ENCODE measurements around the gene GRIP1.

GRIP1 gene

GRCh38 chr12:66430106-66430505, 248.8 kb downstream of the GRIP1 start:
- no peak for DNase-seq (ENCODE audit: insufficient read length, low spot score)
- no peak for TF ChIP-seq SPI1 (IDR thresholded peaks at IDR 0.05; ENCODE audit: low read depth, low read length)
- TF ChIP-seq PAX5 (IDR thresholded peaks at IDR 0.05; ENCODE audit: insufficient read depth, low read length, severe bottlenecking) = no peak
- TF ChIP-seq POLR2A (IDR thresholded peaks at IDR 0.05; ENCODE audit: low read depth, low read length) = no peak
- no peak for TF ChIP-seq POLR2AphosphoS5 (IDR thresholded peaks at IDR 0.05; ENCODE audit: low read depth, low read length)
- no peak for TF ChIP-seq POU2F2 (IDR thresholded peaks at IDR 0.05; ENCODE audit: low read depth, low read length)
- no peak for TF ChIP-seq TAF1 (IDR thresholded peaks at IDR 0.05; ENCODE audit: low read depth, low read length)
- FAIRE-seq = no peak

DNA sequence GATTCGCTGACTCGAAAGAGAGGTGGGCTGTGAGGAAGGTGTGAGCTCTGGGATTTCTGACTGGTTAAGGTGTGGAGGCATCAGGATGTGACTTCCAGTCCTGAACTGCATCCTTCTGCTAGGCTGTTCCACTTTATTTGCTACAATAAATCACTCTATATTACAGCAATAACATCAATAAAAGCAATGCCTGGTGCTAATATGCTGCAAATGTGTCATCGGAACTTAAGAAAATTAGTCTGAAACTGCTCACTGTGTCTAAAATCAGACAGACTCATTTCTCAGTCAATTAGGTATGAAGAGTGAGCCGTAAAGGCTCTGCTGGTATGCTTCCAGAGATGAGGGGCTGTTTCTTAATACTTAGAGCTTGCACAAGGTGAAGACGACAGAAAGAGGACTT, 250.0 kb downstream of the GRIP1 start:
- TF ChIP-seq TAF1 (IDR thresholded peaks at IDR 0.05; ENCODE audit: low read depth, low read length) (no peak), POLR2AphosphoS5 (IDR thresholded peaks at IDR 0.05; ENCODE audit: low read depth, low read length) (no peak), POLR2A (IDR thresholded peaks at IDR 0.05; ENCODE audit: low read depth, low read length) (no peak), SPI1 (IDR thresholded peaks at IDR 0.05; ENCODE audit: low read depth, low read length) (no peak), PAX5 (IDR thresholded peaks at IDR 0.05; ENCODE audit: insufficient read depth, low read length, severe bottlenecking) (no peak), POU2F2 (IDR thresholded peaks at IDR 0.05; ENCODE audit: low read depth, low read length) (no peak)
- DNase-seq (ENCODE audit: insufficient read length, low spot score) = no peak
- FAIRE-seq = no peak

DNA sequence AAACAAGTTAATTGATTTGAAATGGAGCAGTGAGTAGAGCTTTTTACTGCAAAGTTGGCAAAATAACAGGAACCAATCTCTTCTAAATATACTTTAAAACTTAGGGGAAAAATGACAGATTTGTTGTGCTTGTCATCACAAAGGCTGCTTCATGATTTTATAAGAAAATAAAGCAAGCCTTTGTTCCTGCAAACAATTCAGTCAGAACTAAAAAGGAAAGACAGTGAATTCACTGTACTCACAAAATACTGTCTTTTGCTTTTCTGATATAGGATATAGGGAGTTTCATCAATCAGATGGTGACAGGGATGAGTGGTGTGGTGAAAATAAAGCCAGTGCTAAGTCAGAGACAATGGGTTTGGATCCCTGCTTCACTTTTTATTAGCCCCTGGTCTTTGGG, 250.6 kb downstream of the GRIP1 start:
- FAIRE-seq = no peak
- no peak for DNase-seq (ENCODE audit: insufficient read length, low spot score)

GRCh38 chr12:66426696-66427095, 252.2 kb downstream of the GRIP1 start:
- DNase-seq (ENCODE audit: insufficient read length, low spot score) (no peak), FAIRE-seq (no peak)
- TF ChIP-seq POU2F2 (IDR thresholded peaks at IDR 0.05; ENCODE audit: low read depth, low read length) (no peak), POLR2AphosphoS5 (IDR thresholded peaks at IDR 0.05; ENCODE audit: low read depth, low read length) (no peak), TAF1 (IDR thresholded peaks at IDR 0.05; ENCODE audit: low read depth, low read length) (no peak), SPI1 (IDR thresholded peaks at IDR 0.05; ENCODE audit: low read depth, low read length) (no peak), PAX5 (IDR thresholded peaks at IDR 0.05; ENCODE audit: insufficient read depth, low read length, severe bottlenecking) (no peak), POLR2A (IDR thresholded peaks at IDR 0.05; ENCODE audit: low read depth, low read length) (no peak)

More for the DNA sequence above, 250.6 kb downstream of the GRIP1 start:
- TF ChIP-seq PAX5 (IDR thresholded peaks at IDR 0.05; ENCODE audit: insufficient read depth, low read length, severe bottlenecking) = no peak
- TF ChIP-seq POLR2A (IDR thresholded peaks at IDR 0.05; ENCODE audit: low read depth, low read length) = no peak
- TF ChIP-seq POLR2AphosphoS5 (IDR thresholded peaks at IDR 0.05; ENCODE audit: low read depth, low read length) = no peak
- no peak for TF ChIP-seq POU2F2 (IDR thresholded peaks at IDR 0.05; ENCODE audit: low read depth, low read length)

GRCh38 chr12:66423266-66423665, 255.6 kb downstream of the GRIP1 start:
- FAIRE-seq = no peak
- TF ChIP-seq TAF1 (IDR thresholded peaks at IDR 0.05; ENCODE audit: low read depth, low read length) (no peak), PAX5 (IDR thresholded peaks at IDR 0.05; ENCODE audit: insufficient read depth, low read length, severe bottlenecking) (no peak), POLR2A (IDR thresholded peaks at IDR 0.05; ENCODE audit: low read depth, low read length) (no peak), POU2F2 (IDR thresholded peaks at IDR 0.05; ENCODE audit: low read depth, low read length) (no peak), SPI1 (IDR thresholded peaks at IDR 0.05; ENCODE audit: low read depth, low read length) (no peak), POLR2AphosphoS5 (IDR thresholded peaks at IDR 0.05; ENCODE audit: low read depth, low read length) (no peak)
- DNase-seq (ENCODE audit: insufficient read length, low spot score) = no peak

- no peak for FAIRE-seq
- no peak for DNase-seq (ENCODE audit: insufficient read length, low spot score)
Observed at GRCh38 chr12:66418908-66419307, 260.0 kb downstream of the GRIP1 start.

GRCh38 chr12:66417217-66417616, 261.7 kb downstream of the GRIP1 start:
- TF ChIP-seq POLR2AphosphoS5 (IDR thresholded peaks at IDR 0.05; ENCODE audit: low read depth, low read length) (no peak), POU2F2 (IDR thresholded peaks at IDR 0.05; ENCODE audit: low read depth, low read length) (no peak), PAX5 (IDR thresholded peaks at IDR 0.05; ENCODE audit: insufficient read depth, low read length, severe bottlenecking) (no peak), SPI1 (IDR thresholded peaks at IDR 0.05; ENCODE audit: low read depth, low read length) (no peak), POLR2A (IDR thresholded peaks at IDR 0.05; ENCODE audit: low read depth, low read length) (no peak), TAF1 (IDR thresholded peaks at IDR 0.05; ENCODE audit: low read depth, low read length) (no peak)
- FAIRE-seq = no peak
- DNase-seq (ENCODE audit: insufficient read length, low spot score) = no peak

More at GRCh38 chr12:66418908-66419307, 260.0 kb downstream of the GRIP1 start:
- TF ChIP-seq TAF1 (IDR thresholded peaks at IDR 0.05; ENCODE audit: low read depth, low read length) (no peak), PAX5 (IDR thresholded peaks at IDR 0.05; ENCODE audit: insufficient read depth, low read length, severe bottlenecking) (no peak), POLR2AphosphoS5 (IDR thresholded peaks at IDR 0.05; ENCODE audit: low read depth, low read length) (no peak), SPI1 (IDR thresholded peaks at IDR 0.05; ENCODE audit: low read depth, low read length) (no peak), POLR2A (IDR thresholded peaks at IDR 0.05; ENCODE audit: low read depth, low read length) (no peak), POU2F2 (IDR thresholded peaks at IDR 0.05; ENCODE audit: low read depth, low read length) (no peak)

- FAIRE-seq (peak; percentile 78), DNase-seq (ENCODE audit: insufficient read length, low spot score) (no peak)
- no peak for TF ChIP-seq POLR2AphosphoS5 (IDR thresholded peaks at IDR 0.05; ENCODE audit: low read depth, low read length)
- TF ChIP-seq PAX5 (IDR thresholded peaks at IDR 0.05; ENCODE audit: insufficient read depth, low read length, severe bottlenecking) = no peak
- TF ChIP-seq POU2F2 (IDR thresholded peaks at IDR 0.05; ENCODE audit: low read depth, low read length) = no peak
- no peak for TF ChIP-seq SPI1 (IDR thresholded peaks at IDR 0.05; ENCODE audit: low read depth, low read length)
- no peak for TF ChIP-seq TAF1 (IDR thresholded peaks at IDR 0.05; ENCODE audit: low read depth, low read length)
Observed at GRCh38 chr12:66409195-66409871, 269.5 kb downstream of the GRIP1 start.

DNA sequence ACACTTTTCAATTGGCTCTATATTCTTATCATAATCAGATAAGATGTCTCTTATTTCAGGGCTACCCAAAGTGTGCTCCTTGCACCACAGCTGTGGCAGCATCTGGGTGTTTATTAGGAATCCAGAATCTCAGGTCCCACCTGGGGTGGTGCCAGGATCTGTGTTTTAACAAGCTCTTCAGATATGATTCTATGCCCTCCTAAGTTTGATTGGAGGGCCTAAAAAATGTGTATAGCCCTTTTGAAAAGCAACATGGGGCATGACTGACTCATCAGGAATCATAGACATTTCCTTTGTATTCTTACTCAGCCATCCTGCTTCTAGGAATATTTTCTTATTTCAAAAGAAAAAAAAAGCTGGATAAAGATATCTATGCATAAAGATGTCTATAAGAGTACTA, 273.5 kb downstream of the GRIP1 start:
- DNase-seq (ENCODE audit: insufficient read length, low spot score) = no peak
- no peak for TF ChIP-seq PAX5 (IDR thresholded peaks at IDR 0.05; ENCODE audit: insufficient read depth, low read length, severe bottlenecking)
- TF ChIP-seq SPI1 (IDR thresholded peaks at IDR 0.05; ENCODE audit: low read depth, low read length) = no peak
- TF ChIP-seq TAF1 (IDR thresholded peaks at IDR 0.05; ENCODE audit: low read depth, low read length) = no peak
- TF ChIP-seq POLR2AphosphoS5 (IDR thresholded peaks at IDR 0.05; ENCODE audit: low read depth, low read length) = no peak
- no peak for TF ChIP-seq POLR2A (IDR thresholded peaks at IDR 0.05; ENCODE audit: low read depth, low read length)
- no peak for TF ChIP-seq POU2F2 (IDR thresholded peaks at IDR 0.05; ENCODE audit: low read depth, low read length)
- no peak for FAIRE-seq

Data from GM12891 (cell line).